GM12874 (cell line): ENCODE results near the gene NETO1.

ENCODE experiments used
- TF ChIP-seq, protein P1 (sequence below): IDR thresholded peaks from 2 replicates; pipeline ENCODE4 v1.5.1; 2011; ENCODE audit warnings: low read depth, mild to moderate bottlenecking, control low read depth, low read length, moderate library complexity; ENCODE audit not compliant: insufficient read depth

NETO1 gene

DNA sequence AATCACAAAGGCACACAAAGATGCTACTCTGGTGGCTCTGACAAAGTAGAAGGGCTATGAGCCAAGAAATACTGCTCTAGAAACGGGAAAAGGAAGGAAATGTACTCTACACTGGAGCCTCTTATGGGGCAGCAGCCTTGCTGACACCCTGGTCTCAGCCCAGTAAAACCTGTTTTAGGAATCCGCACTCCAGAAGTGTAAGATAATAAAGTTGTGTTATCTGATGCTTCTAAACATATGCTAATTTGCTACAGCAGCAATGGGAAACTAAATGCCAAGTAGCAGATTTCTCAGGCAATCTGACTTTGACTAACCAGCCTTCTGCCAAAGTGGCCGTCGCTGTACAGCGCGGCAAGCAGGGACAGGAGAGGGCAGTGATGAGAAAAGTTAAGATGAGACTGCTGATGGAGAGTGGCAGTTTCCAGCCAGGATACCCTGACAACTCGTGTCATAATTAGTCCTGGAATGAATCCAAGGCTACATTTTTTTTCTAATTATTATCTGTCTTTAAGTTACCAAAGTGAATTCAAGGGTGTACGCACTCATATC, 99.0 kb downstream of the NETO1 start:
- TF ChIP-seq, protein P1, sequence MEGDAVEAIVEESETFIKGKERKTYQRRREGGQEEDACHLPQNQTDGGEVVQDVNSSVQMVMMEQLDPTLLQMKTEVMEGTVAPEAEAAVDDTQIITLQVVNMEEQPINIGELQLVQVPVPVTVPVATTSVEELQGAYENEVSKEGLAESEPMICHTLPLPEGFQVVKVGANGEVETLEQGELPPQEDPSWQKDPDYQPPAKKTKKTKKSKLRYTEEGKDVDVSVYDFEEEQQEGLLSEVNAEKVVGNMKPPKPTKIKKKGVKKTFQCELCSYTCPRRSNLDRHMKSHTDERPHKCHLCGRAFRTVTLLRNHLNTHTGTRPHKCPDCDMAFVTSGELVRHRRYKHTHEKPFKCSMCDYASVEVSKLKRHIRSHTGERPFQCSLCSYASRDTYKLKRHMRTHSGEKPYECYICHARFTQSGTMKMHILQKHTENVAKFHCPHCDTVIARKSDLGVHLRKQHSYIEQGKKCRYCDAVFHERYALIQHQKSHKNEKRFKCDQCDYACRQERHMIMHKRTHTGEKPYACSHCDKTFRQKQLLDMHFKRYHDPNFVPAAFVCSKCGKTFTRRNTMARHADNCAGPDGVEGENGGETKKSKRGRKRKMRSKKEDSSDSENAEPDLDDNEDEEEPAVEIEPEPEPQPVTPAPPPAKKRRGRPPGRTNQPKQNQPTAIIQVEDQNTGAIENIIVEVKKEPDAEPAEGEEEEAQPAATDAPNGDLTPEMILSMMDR: no peak

DNA sequence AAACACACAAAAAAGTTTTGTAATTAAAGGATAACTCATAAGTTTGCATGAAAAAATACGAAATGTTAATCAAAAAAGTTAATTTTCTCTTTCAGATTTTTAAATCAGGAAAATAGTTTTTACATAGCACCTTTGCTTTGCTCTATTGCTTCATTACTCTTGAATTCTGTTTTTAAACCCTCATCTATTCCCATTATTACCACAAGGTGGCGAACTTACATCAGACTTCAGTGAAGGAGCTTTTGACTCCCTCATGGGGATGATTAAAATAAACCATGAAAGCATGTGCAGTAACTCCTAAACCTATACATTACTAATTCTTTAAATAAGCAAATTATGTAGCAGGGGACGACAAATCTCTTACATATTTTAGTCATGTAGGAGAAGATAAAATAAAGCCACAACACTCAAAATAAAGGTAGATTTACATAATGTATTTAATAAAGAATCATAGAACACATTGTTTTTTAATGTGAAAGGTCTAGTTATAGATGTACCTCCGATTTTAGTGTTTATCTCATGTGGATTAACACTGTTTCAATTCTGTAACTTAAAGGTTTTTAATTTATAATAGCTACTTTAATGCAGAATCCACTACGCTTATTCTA, 105.2 kb downstream of the NETO1 start:
- TF ChIP-seq, protein P1: peak; percentile 33; the same call in 1 of the 2 replicates

DNA sequence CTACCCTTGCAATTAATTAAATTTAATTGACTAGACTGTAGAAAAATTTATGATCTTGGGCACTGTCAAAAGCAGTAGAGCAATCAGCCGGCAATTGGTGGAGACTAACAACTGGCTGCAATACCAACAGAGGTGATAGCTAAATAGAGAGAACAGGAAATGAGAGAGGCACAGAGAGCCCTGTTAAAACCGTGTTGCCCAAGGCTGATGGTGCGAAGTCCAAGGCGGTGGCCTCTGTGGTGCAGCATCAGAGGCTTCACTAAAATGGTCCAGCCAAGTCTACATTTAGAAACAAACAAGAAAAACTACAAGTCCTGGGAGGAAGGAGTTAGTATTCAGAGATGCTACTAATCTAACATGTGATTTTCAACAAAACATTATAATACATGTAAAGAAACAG, 115.6 kb downstream of the NETO1 start:
- TF ChIP-seq, protein P1: no peak

DNA sequence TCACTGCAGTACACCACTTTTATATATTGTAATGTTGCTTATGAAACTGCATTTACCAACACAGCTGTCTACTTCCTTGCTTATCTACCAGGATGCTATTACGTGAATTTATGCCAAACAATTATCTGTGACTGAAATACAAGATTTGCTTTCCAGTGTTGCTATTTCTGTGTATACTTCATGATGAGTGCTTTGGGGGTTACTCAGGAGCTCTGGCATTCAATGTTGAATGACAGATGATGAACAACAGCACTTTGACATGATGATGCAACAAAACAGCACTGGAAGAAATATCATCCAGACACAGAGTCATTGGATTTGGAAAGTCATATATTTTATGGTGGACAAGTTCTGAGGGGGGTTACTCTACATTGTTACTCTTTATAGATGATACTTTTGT, 125.8 kb downstream of the NETO1 start:
- TF ChIP-seq, protein P1: no peak

DNA sequence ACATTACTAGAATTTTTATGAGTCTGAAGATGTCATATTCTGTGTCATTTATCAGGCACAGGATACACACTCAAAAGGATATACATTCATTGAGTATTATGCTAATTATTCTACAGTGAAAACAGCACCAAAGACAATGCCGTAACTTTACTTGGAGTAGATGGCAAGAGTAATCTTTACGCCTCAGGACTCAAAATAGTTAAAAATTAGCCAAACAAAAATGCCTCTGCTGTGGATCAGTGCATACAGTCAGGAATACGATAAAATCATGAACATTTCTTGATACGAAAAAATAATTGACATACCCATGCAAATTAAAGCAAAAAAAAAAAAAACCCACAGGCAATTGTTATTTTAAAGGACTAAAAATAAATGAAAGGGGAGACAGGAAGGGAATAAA, 129.7 kb downstream of the NETO1 start:
- TF ChIP-seq, protein P1: no peak

DNA sequence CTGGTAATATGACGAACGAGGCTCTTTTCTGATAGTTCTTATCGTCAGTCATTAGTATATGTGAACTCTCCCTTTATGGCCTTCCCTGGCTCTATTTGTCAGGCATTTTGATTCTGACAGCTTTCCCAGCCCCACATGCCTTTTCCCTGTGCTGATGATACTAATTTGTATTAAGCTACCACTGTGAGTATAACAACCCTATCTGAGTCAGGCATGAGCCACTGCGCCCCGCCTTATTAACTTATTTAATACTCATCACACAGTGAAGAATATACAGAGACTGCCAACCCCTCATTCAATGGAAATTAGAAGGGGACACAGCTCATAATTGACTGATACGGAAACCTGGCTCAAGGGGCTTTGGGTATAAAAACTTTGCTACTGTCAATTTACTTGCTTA, 140.0 kb downstream of the NETO1 start:
- TF ChIP-seq, protein P1: no peak

DNA sequence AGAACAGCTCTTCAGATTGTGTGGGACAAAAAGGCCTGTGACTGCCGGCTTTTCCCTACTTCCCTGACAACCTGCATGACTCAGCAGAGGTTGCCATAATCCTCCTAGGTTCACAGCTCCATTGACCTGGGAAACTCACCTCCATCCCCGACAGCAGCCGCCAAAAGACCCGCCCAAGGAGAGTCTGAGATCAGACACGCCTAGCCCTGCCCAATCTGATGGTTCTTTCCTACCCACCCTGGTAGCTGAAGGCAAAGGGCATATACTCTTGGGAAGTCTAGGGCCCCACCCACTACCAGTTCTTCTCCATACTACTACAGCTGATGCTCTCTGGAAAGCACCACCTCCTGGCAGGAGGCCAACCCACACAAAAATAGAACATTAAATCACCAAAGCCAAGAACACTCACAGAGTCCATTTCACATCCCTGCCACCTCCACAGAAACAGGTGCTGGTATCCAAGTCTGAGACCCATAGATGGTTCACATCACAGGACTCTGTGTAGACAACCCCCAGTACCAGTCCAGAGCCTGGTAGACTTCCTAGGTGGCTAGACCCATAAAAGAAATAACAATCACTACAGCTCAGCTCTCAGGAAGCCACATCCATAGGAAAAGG, 140.6 kb downstream of the NETO1 start:
- TF ChIP-seq, protein P1: no peak
